ENCODE data around the gene ARHGAP6.

DNA sequence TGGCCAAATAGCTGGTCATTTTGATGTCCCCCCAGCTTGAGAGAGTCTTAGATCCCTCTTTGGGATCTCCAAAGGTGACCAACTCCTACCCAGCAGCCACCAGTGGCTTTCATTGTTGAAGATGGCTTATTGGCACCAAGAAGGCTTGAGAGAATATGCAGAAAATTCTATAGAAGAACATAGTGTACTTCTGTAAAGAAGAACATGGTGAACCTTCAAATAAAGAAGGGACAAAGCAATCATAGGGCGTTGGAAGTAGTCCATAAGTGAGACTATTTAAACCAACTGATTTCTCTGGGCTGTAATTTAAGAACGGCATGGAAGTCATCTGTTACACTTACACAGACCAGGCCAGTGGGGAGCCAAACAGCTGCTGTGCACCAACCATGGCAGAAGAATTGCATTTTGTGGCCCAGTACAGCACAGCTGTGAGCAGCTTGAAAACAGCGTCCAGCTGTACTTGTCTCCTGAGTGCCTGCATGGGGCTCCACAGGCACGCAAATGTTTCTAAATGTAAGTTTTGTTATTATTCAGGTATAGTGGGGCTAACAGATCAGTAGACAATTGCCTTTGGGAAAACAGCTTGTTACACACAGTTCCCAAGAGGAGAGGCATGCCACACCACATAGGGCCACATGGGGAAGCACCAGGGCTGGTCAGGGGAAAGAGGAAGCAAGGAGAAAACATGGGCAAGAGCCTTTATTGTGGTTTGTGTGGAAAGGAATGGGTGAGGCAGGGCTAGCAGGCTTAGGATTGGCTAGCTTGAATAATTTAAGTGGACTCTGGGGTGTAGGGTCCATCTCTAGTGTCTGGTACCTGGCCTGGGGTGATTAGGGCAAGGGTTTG lies 125.0 kb downstream of the ARHGAP6 start:
- TF ChIP-seq POLR2A (IDR thresholded peaks at IDR 0.05), result no peak
- TF ChIP-seq, protein P1, sequence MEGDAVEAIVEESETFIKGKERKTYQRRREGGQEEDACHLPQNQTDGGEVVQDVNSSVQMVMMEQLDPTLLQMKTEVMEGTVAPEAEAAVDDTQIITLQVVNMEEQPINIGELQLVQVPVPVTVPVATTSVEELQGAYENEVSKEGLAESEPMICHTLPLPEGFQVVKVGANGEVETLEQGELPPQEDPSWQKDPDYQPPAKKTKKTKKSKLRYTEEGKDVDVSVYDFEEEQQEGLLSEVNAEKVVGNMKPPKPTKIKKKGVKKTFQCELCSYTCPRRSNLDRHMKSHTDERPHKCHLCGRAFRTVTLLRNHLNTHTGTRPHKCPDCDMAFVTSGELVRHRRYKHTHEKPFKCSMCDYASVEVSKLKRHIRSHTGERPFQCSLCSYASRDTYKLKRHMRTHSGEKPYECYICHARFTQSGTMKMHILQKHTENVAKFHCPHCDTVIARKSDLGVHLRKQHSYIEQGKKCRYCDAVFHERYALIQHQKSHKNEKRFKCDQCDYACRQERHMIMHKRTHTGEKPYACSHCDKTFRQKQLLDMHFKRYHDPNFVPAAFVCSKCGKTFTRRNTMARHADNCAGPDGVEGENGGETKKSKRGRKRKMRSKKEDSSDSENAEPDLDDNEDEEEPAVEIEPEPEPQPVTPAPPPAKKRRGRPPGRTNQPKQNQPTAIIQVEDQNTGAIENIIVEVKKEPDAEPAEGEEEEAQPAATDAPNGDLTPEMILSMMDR (IDR thresholded peaks at IDR 0.05), result no peak
